Measurements from ENCODE around the gene TUBB2A. TPM values are rescaled to one million over a fixed set of nuclear protein-coding genes. Genes with fewer than 3 reads are reported as not detected.
"Not testable (repeated sequence)": the region's sequence is repeated elsewhere in the genome, so short reads cannot be mapped to it uniquely, and the experiment has no call there.

The TUBB2A gene
- total and polyA plus RNA-seq, 2 of the 8 experiments (the other 6 are each of a cell fraction or from before 2014, with no cell fraction given): 315 to 330 TPM

GRCh38 chr6:3171313-3172175 is 14.2 kb upstream of the TUBB2A start:
- Histone ChIP-seq H2BK120ac (replicated peaks; ENCODE audit: low read depth, low read length) (peak overlapping the region; percentile 69), H2AK5ac (ENCODE audit: low read depth, low read length) (peak overlapping the region; percentile 88; the same call in 1 of the 2 replicates), H2BK20ac (ENCODE audit: low read length) (peak overlapping the region; percentile 92), H4K91ac (replicated peaks; ENCODE audit: insufficient read length, low read length) (peak overlapping the region; percentile 5), H3K4me1 (replicated peaks in 1 of 4; ENCODE audit: control insufficient read depth in 3 of 4, insufficient read depth in 4 of 4, low read length in 3 of 4) (peaks cover 0 to 11% (median 7%) of the 10 kb centered on the region in 4 experiments; a peak in 5 of 7 replicates), H4K5ac (ENCODE audit: insufficient read length, low read depth, low read length) (peak overlapping the region; percentile 37), H2BK5ac (ENCODE audit: low read depth, low read length) (0 out of 2 replicates have a peak overlapping the region, but pooled peaks have one; percentile 2), H2BK12ac (ENCODE audit: low read depth, low read length) (peak overlapping the region; percentile 85; the same call in 1 of the 2 replicates)
- H3K79me1 ChIP-seq (ENCODE audit: low read depth, low read length); H4K8ac ChIP-seq (ENCODE audit: extremely low read depth, insufficient read depth, low read length); H3K4ac ChIP-seq (replicated peaks; ENCODE audit: insufficient read length, low read depth, low read length); H3K23ac ChIP-seq (ENCODE audit: insufficient read length); H3K56ac ChIP-seq (replicated peaks; ENCODE audit: insufficient read length, low read depth, low read length); DNase-seq (ENCODE audit: low read depth in 1 of 2, low spot score in 2 of 2); H3K23me2 ChIP-seq (ENCODE audit: low read depth, low read length); H2BK15ac ChIP-seq (ENCODE audit: low read length); H3K9me3 ChIP-seq (ENCODE audit: insufficient read depth in 2 of 2, low read depth in 1 of 2, low read length in 1 of 2); H4K20me1 ChIP-seq (replicated peaks in 1 of 2; ENCODE audit: control insufficient read depth in 1 of 2, insufficient read depth in 2 of 2, low read length in 2 of 2); H3K27ac ChIP-seq (ENCODE audit: low read depth, low read length); H3K79me2 ChIP-seq (ENCODE audit: control insufficient read depth in 1 of 2, insufficient read depth in 2 of 2, low read length in 2 of 2); H3K4me2 ChIP-seq (ENCODE audit: insufficient read depth in 1 of 2, low read depth in 2 of 2, low read length in 2 of 2); H3K18ac ChIP-seq (ENCODE audit: extremely low read depth, low read length); H3K14ac ChIP-seq (ENCODE audit: insufficient read length); FAIRE-seq; H2AFZ ChIP-seq (ENCODE audit: low read length); H3K36me3 ChIP-seq (ENCODE audit: control insufficient read depth in 2 of 4, insufficient read depth in 4 of 4, low read length in 3 of 4); H3K4me3 ChIP-seq (ENCODE audit: extremely low read depth in 1 of 4, insufficient read depth in 2 of 4, low read depth in 3 of 4, low read length in 4 of 4); H3K9ac ChIP-seq (replicated peaks in 1 of 4; ENCODE audit: extremely low read depth in 1 of 4, low read depth in 3 of 4, low read length in 3 of 4); H3K27me3 ChIP-seq (replicated peaks in 1 of 4; ENCODE audit: control insufficient read depth in 3 of 4, extremely low read depth in 1 of 4, insufficient read depth in 3 of 4, low read length in 3 of 4): not testable (repeated sequence)
- ChIA-PET CTCF (ENCODE audit: partially characterized antibody) (interaction anchor here (0.9 to 3.7 kb wide), 9 partner anchors 12 to 80 kb away, joined by 3 to 13 read pairs (median 4); partner anchors contain the start of gene TUBB2A), POLR2A (ENCODE audit: partially characterized antibody) (interaction anchor here (1.1 to 2.6 kb wide), 5 partner anchors 12 to 55 kb away, joined by 3 to 13 read pairs (median 4); partner anchors contain the start of gene TUBB2A)
- 92% methylated on average over 17 of the region's 17 CpGs; no CpG with 5 or more reads in 1 of the 2 experiments for WGBS, 2 experiments (ENCODE audit: extremely low coverage in 1 of 2, insufficient coverage in 1 of 2, insufficient read length in 1 of 2, insufficient replicate concordance in 2 of 2, low coverage in 1 of 2, low lambda C conversion rate in 2 of 2, missing lambda C conversion rate in 1 of 2)
